CD4-positive, alpha-beta T cell (primary cell): Measurements from ENCODE around the gene POLR2L. TPM values are rescaled to one million over a fixed set of nuclear protein-coding genes. Genes with fewer than 3 reads are reported as not detected.

ENCODE experiments used
- ATAC-seq: fragments of 200-7000 bp; cut with Tn5 transposase; one replicate; pipeline ENCODE4 v1.10.0; 2022; ENCODE audit warnings: mild to moderate bottlenecking; ENCODE audit not compliant: poor library complexity
- CTCF ChIA-PET: fragments of 350-600 bp; sonication (Branson Sonifier 250); formaldehyde crosslinking; loops from one replicate; lab custom pipeline; 2021; ENCODE audit warnings: antibody characterized with exemption, inconsistent platforms; lab: Charles Lee
- POLR2A ChIA-PET: fragments of 350-600 bp; sonication (Branson Sonifier 250); formaldehyde crosslinking; loops from one replicate; lab custom pipeline; 2021; ENCODE audit warnings: antibody characterized with exemption, inconsistent platforms; lab: Charles Lee
- DNase-seq, 14 experiments: peaks; one replicate each; pipeline ENCODE4 v3.0.0-alpha.2; 2013 to 2020; ENCODE audit warnings: mixed read lengths in 2 of 14
- H3K27ac ChIP-seq, 2 donors: one replicate each; pipeline versions ENCODE4 v1.5.1 to v1.7.0; 2013; ENCODE audit warnings: low read length in 2 of 2, low read depth in 1 of 2, mild to moderate bottlenecking in 1 of 2
- H3K27me3 ChIP-seq, 2 experiments: 1 replicate in 1 of 2; 2 replicates in 1 of 2; pipeline versions ENCODE4 v1.6.1 to v1.7.0; 2013; ENCODE audit warnings: low read length in 2 of 2, control low read depth in 1 of 2, mild to moderate bottlenecking in 1 of 2, moderate library complexity in 1 of 2; ENCODE audit not compliant: insufficient read depth in 2 of 2, control insufficient read depth in 1 of 2
- H3K36me3 ChIP-seq: one replicate; pipeline ENCODE4 v1.6.1; 2013; ENCODE audit warnings: low read length, control low read depth; ENCODE audit not compliant: insufficient read depth
- H3K4me1 ChIP-seq: one replicate; pipeline ENCODE4 v1.6.1; 2013; ENCODE audit warnings: low read length, control low read depth; ENCODE audit not compliant: insufficient read depth
- H3K4me3 ChIP-seq: one replicate; pipeline ENCODE4 v1.5.1; 2013; ENCODE audit warnings: mild to moderate bottlenecking, low read length, moderate library complexity
- H3K9me3 ChIP-seq, 2 experiments: 1 replicate in 1 of 2; 2 replicates in 1 of 2; pipeline versions ENCODE4 v1.6.1 to v1.7.0; 2013; ENCODE audit warnings: low read length in 2 of 2, mild to moderate bottlenecking in 2 of 2, control low read depth in 1 of 2, moderate library complexity in 1 of 2; ENCODE audit not compliant: control insufficient read depth in 1 of 2, insufficient read depth in 1 of 2
- H3K27ac Mint-ChIP-seq: one replicate; pipeline ENCODE4 v1.8.0; 2020; ENCODE audit warnings: mixed read lengths
- H3K27me3 Mint-ChIP-seq: one replicate; pipeline ENCODE4 v1.8.0; 2021; ENCODE audit warnings: mixed read lengths
- H3K36me3 Mint-ChIP-seq: one replicate; pipeline ENCODE4 v1.8.0; 2021; ENCODE audit warnings: low read depth, mixed read lengths
- H3K4me1 Mint-ChIP-seq: one replicate; pipeline ENCODE4 v1.8.0; 2021; ENCODE audit warnings: low read depth, mixed read lengths
- H3K4me3 Mint-ChIP-seq: one replicate; pipeline ENCODE4 v1.8.0; 2020; ENCODE audit warnings: mild to moderate bottlenecking, mixed read lengths
- H3K9me3 Mint-ChIP-seq: one replicate; pipeline ENCODE4 v1.8.0; 2020; ENCODE audit warnings: mixed read lengths
- intact Hi-C, 2 experiments: fragments of 100-400 bp; cut with DNase I in 1 of 2; cut with micrococcal nuclease in 1 of 2; formaldehyde crosslinking; loops; one replicate each; pipeline versions ENCODE4 v1.15.1 to v1.9.0; 2023 to 2025; cut with DNase I, micrococcal nuclease
- total RNA-seq, 174 experiments: library from RNA in 2 of 174; stranded (reverse) in 2 of 174; gene quantifications; one replicate each; pipeline ENCODE4 v1.2.3 and lab custom pipeline; 2021 to 2026
- TF ChIP-seq, protein P1 (sequence below): fragments of 200-600 bp; IDR thresholded peaks from one replicate; pipeline ENCODE4 v1.8.0; 2022; ENCODE audit warnings: antibody characterized with exemption, mild to moderate bottlenecking

The POLR2L gene
- total RNA-seq, 2 experiments from 2014 or later = 19.6 to 19.8 TPM

DNA sequence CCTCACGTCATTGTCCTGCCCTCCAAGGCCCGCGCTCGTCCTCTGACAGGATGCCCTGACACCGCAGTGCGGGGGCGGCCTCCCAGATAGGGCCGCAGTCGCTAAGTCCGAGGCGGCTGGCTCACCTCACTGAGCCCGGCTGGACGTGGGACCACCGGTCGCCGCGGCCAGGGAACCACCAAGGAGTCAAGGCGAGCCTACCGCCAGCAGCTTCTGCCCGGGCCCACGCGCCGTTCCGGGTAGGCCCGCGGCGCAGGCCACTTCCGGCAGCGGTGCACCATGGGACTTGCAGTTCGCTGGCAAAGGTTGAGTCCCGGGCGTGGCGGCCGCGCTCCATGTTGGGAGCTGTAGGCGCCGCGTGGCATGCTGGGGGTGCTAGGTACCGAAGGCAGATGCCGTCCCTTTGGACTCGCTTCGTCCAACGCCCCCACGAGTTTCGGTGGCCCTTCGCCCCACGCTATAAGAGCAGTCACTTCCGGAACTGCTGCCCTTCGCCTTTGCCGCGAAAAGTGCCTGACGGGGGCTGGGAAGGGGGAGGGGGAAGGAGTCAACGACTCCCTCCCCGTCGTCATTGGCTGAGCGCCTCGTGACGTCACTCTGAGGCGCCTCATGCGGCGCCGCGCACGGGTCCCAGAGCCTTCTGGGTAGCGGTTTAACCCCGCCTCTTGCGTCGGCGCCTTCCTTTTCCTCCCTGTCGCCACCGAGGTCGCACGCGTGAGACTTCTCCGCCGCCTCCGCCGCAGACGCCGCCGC is 32.9 kb downstream of the POLR2L start, which contains the start of gene RPLP2:
Gene RPLP2 (plus strand): TSS at position 681 of the 753 bp plus-strand sequence. CDS start 268 bp downstream, outside the sequence.
- peak; percentile 82 for ATAC-seq
- H3K36me3 ChIP-seq = peaks cover 31% of the 10 kb centered on the region
- POLR2A ChIA-PET = interaction anchor here (0.6 to 2.2 kb wide), 21 partner anchors 9 to 602 kb away, joined by 3 to 101 read pairs (median 4); partner anchors contain the start of genes BET1L, CD151, DEAF1 and PHRF1
- H3K4me3 ChIP-seq = peak within 1 kb of the TSS; percentile 92
- Mint-ChIP-seq H3K36me3 (peaks cover 36% of the 10 kb centered on the region), H3K27me3 (no peaks in the 10 kb centered on the region), H3K4me1 (peaks cover 35% of the 10 kb centered on the region), H3K4me3 (peak within 1 kb of the TSS; percentile 95), H3K27ac (peak within 1 kb of the TSS; percentile 99), H3K9me3 (no peaks in the 10 kb centered on the region)
- intact Hi-C loops = loop anchor here (1.0 to 10.0 kb wide), 5 partner anchors 10 to 575 kb away; partner anchors contain the start of genes GATD1 (in 1 of the 2), POLR2L (in 1 of the 2), PSMD13 (in 1 of the 2) and SIRT3 (in 1 of the 2)
- TF ChIP-seq, protein P1, sequence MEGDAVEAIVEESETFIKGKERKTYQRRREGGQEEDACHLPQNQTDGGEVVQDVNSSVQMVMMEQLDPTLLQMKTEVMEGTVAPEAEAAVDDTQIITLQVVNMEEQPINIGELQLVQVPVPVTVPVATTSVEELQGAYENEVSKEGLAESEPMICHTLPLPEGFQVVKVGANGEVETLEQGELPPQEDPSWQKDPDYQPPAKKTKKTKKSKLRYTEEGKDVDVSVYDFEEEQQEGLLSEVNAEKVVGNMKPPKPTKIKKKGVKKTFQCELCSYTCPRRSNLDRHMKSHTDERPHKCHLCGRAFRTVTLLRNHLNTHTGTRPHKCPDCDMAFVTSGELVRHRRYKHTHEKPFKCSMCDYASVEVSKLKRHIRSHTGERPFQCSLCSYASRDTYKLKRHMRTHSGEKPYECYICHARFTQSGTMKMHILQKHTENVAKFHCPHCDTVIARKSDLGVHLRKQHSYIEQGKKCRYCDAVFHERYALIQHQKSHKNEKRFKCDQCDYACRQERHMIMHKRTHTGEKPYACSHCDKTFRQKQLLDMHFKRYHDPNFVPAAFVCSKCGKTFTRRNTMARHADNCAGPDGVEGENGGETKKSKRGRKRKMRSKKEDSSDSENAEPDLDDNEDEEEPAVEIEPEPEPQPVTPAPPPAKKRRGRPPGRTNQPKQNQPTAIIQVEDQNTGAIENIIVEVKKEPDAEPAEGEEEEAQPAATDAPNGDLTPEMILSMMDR = no peak
- DNase-seq = peak; percentile 93 to 99 (median 97)
- H3K9me3 ChIP-seq = no peaks in the 10 kb centered on the region
- H3K27ac ChIP-seq = peak within 1 kb of the TSS; percentile 95 to 99
- H3K4me1 ChIP-seq = peaks cover 42% of the 10 kb centered on the region
- no peaks in the 10 kb centered on the region for H3K27me3 ChIP-seq
- CTCF ChIA-PET = interaction anchor here (0.6 kb wide), 2 partner anchors 33 to 117 kb away, joined by 3 read pairs; no protein-coding TSS in a partner anchor

GRCh38 chr11:808427-809286 is 33.7 kb downstream of the POLR2L start:
- CTCF ChIA-PET = no interaction called here
- peaks cover 35% of the 10 kb centered on the region for H3K4me1 Mint-ChIP-seq

More at GRCh38 chr11:808427-809286, 33.7 kb downstream of the POLR2L start:
- peaks cover 26% of the 10 kb centered on the region for H3K36me3 ChIP-seq
- DNase-seq (peak in 4 of 14 experiments; percentile 29 to 76 (median 61)), ATAC-seq (peak; percentile 0)
- no peaks in the 10 kb centered on the region for H3K9me3 ChIP-seq
- Mint-ChIP-seq H3K4me3 (peak overlapping the region; percentile 95), H3K9me3 (no peaks in the 10 kb centered on the region), H3K27ac (peak overlapping the region; percentile 99), H3K36me3 (peaks cover 36% of the 10 kb centered on the region), H3K27me3 (no peaks in the 10 kb centered on the region)
- TF ChIP-seq, protein P1 = no peak
- peak overlapping the region; percentile 95 to 99 for H3K27ac ChIP-seq
- POLR2A ChIA-PET = interaction anchor here (0.6 to 2.2 kb wide), 21 partner anchors 8 to 601 kb away, joined by 3 to 101 read pairs (median 4); partner anchors contain the start of genes BET1L, CD151, DEAF1 and PHRF1
- intact Hi-C loops = loop anchor here (1.0 to 10.0 kb wide), 5 partner anchors 11 to 574 kb away; partner anchors contain the start of genes GATD1 (in 1 of the 2), POLR2L (in 1 of the 2), PSMD13 (in 1 of the 2) and SIRT3 (in 1 of the 2)
- H3K4me1 ChIP-seq = peaks cover 50% of the 10 kb centered on the region
- no peaks in the 10 kb centered on the region for H3K27me3 ChIP-seq
- H3K4me3 ChIP-seq = peak overlapping the region; percentile 92
